HL-60 (cell line): ENCODE data around the gene RNF138.

Experiments used
- DNase-seq, 2 experiments: peaks; one replicate each; pipeline ENCODE4 v3.0.0-alpha.2; 2010 to 2020; ENCODE audit warnings: low read depth in 1 of 2, low spot score in 1 of 2
- H3K27ac ChIP-seq: fragments of 250-450 bp; sonication (Bioruptor Pico); replicated peaks from 2 replicates; pipeline ENCODE4 v1.5.1; 2020; ENCODE audit warnings: mild to moderate bottlenecking, moderate library complexity
- H3K27me3 ChIP-seq: fragments of 250-450 bp; sonication (Bioruptor Pico); 2 replicates; pipeline ENCODE4 v1.5.1; 2021; ENCODE audit warnings: mild to moderate bottlenecking, moderate library complexity; ENCODE audit not compliant: insufficient read depth, poor library complexity, severe bottlenecking
- H3K4me3 ChIP-seq: replicated peaks from 2 replicates; pipeline ENCODE4 v1.5.1; 2011; ENCODE audit warnings: mild to moderate bottlenecking, control low read depth, low read length; ENCODE audit not compliant: insufficient read depth
- GABPA ChIP-seq: IDR thresholded peaks from 2 replicates; pipeline ENCODE4 v1.6.1; 2012; ENCODE audit warnings: low read depth
- POLR2AphosphoS5 ChIP-seq: IDR thresholded peaks from 2 replicates; pipeline ENCODE4 v1.6.1; 2012; ENCODE audit warnings: low read depth
- SPI1 ChIP-seq: IDR thresholded peaks from 2 replicates; pipeline ENCODE4 v1.6.1; 2012; ENCODE audit warnings: low read depth, mild to moderate bottlenecking, borderline replicate concordance
- TF ChIP-seq, protein P1 (sequence below): IDR thresholded peaks from one replicate; pipeline ENCODE4 v1.5.1; 2011; ENCODE audit warnings: low read length, control low read depth, inconsistent platforms; ENCODE audit not compliant: insufficient read depth
- TF ChIP-seq, protein P2 (sequence below): IDR thresholded peaks from 2 replicates; pipeline ENCODE4 v1.6.1; 2012; ENCODE audit warnings: low read depth; ENCODE audit not compliant: insufficient replicate concordance

RNF138 gene

DNA sequence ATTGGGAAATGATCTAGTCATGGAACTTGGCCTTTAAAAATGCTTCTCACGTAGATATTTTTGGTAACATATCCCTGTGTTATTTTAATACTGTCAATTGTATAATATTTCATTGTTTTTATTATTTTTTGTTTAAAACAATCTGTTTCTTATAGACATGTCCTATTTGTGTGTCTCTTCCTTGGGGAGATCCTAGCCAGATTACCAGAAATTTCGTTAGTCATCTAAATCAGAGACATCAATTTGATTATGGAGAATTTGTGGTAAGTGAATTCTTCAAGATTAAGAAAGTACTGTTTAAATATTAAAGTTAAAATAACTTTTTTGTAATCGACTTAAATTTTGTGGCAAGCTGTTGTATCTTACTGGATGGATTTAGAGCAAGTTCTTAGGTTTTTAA, 34.9 kb downstream of the RNF138 start:
- no peak overlapping the region for H3K4me3 ChIP-seq
- TF ChIP-seq POLR2AphosphoS5 (no peak), GABPA (no peak), SPI1 (no peak)
- TF ChIP-seq, protein P1, sequence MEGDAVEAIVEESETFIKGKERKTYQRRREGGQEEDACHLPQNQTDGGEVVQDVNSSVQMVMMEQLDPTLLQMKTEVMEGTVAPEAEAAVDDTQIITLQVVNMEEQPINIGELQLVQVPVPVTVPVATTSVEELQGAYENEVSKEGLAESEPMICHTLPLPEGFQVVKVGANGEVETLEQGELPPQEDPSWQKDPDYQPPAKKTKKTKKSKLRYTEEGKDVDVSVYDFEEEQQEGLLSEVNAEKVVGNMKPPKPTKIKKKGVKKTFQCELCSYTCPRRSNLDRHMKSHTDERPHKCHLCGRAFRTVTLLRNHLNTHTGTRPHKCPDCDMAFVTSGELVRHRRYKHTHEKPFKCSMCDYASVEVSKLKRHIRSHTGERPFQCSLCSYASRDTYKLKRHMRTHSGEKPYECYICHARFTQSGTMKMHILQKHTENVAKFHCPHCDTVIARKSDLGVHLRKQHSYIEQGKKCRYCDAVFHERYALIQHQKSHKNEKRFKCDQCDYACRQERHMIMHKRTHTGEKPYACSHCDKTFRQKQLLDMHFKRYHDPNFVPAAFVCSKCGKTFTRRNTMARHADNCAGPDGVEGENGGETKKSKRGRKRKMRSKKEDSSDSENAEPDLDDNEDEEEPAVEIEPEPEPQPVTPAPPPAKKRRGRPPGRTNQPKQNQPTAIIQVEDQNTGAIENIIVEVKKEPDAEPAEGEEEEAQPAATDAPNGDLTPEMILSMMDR, result no peak
- TF ChIP-seq, protein P2, sequence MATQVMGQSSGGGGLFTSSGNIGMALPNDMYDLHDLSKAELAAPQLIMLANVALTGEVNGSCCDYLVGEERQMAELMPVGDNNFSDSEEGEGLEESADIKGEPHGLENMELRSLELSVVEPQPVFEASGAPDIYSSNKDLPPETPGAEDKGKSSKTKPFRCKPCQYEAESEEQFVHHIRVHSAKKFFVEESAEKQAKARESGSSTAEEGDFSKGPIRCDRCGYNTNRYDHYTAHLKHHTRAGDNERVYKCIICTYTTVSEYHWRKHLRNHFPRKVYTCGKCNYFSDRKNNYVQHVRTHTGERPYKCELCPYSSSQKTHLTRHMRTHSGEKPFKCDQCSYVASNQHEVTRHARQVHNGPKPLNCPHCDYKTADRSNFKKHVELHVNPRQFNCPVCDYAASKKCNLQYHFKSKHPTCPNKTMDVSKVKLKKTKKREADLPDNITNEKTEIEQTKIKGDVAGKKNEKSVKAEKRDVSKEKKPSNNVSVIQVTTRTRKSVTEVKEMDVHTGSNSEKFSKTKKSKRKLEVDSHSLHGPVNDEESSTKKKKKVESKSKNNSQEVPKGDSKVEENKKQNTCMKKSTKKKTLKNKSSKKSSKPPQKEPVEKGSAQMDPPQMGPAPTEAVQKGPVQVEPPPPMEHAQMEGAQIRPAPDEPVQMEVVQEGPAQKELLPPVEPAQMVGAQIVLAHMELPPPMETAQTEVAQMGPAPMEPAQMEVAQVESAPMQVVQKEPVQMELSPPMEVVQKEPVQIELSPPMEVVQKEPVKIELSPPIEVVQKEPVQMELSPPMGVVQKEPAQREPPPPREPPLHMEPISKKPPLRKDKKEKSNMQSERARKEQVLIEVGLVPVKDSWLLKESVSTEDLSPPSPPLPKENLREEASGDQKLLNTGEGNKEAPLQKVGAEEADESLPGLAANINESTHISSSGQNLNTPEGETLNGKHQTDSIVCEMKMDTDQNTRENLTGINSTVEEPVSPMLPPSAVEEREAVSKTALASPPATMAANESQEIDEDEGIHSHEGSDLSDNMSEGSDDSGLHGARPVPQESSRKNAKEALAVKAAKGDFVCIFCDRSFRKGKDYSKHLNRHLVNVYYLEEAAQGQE, result no peak
- H3K27me3 ChIP-seq, result no peaks in the 10 kb centered on the region
- H3K27ac ChIP-seq, result no peak overlapping the region
- DNase-seq, result no peak

DNA sequence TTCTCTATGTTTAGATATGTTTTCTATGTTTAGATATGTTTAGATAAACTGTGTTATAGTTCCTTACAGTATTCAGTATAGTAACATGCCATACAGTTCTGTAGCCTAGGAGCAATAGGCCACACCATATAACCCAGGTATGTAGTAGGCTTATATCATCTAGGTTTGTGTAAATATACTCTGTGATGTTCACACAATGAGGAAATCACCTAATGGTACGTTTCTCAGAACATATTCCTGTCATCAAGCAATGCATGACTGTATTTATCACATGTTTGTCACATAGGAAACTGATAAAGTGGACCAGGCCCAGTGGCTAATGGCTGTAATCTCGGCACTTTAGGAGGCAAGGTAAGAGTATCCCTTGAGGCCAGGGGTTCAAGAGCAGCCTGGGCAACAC, 44.0 kb downstream of the RNF138 start:
- no peak overlapping the region for H3K27ac ChIP-seq
- H3K27me3 ChIP-seq, result no peaks in the 10 kb centered on the region
- TF ChIP-seq GABPA (no peak), POLR2AphosphoS5 (no peak), SPI1 (no peak)
- TF ChIP-seq, protein P2, result no peak
- TF ChIP-seq, protein P1, result no peak
- DNase-seq, result no peak
- no peak overlapping the region for H3K4me3 ChIP-seq

DNA sequence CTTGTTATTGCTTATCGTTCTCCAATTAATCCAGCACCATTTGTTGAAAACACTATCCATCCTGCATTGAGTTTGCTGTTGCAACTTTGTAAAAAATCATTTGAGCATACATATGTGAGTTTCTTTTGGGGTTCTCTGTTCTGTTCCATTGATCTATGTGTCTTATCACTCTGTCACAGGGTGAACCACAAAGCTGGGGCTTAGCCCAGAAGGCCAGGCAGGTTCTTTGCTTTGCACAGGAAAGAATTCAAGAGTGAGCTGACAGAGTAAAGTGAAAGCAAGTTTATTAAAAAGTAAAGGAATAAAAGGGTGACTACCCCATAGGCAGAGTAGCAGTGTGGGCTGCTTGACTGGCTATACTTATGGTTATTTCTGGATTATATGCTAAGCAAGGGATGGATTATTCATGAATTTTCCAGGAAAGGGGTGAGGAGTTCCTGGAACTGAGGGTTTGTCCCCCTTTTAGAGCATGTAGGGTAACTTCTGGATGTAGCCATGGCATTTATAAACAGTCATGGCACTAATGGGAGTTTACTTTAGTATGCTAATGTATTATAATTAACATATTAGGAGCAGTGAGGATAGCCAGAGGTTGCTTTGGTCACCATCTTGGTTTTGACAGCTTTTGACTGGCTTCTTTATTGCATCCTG, 46.8 kb downstream of the RNF138 start:
- no peaks in the 10 kb centered on the region for H3K27me3 ChIP-seq
- TF ChIP-seq, protein P1, result no peak
- TF ChIP-seq POLR2AphosphoS5, result no peak
- no peak for TF ChIP-seq GABPA
- TF ChIP-seq, protein P2, result no peak
- TF ChIP-seq SPI1, result no peak
- DNase-seq, result no peak
- no peak overlapping the region for H3K27ac ChIP-seq
- no peak overlapping the region for H3K4me3 ChIP-seq
